Testis (tissue), 3 donors: ENCODE measurements around the gene CACNB2. TPM values are rescaled to one million over a fixed set of nuclear protein-coding genes. Genes with fewer than 3 reads are reported as not detected.
"Not testable (repeated sequence)": the region's sequence is repeated elsewhere in the genome, so short reads cannot be mapped to it uniquely, and the experiment has no call there.

Experiments used
- DNase-seq: peaks from one replicate; pipeline ENCODE4 v3.0.0-alpha.2; 2019
- H3K27ac ChIP-seq, 2 donors: fragments of 200-600 bp; sonication (generic); one replicate each; pipeline ENCODE4 v1.5.1; 2019
- H3K27me3 ChIP-seq: fragments of 200-600 bp; sonication (generic); one replicate; pipeline ENCODE4 v1.5.1; 2019
- H3K36me3 ChIP-seq: fragments of 200-600 bp; sonication (generic); one replicate; pipeline ENCODE4 v1.5.1; 2017; ENCODE audit warnings: low read depth; ENCODE audit errors: missing control alignments
- H3K4me1 ChIP-seq: fragments of 200-600 bp; sonication (generic); one replicate; pipeline ENCODE4 v1.5.1; 2019
- H3K4me3 ChIP-seq, 2 donors: fragments of 200-600 bp; sonication (generic); one replicate each; pipeline ENCODE4 v1.5.1; 2017 to 2019
- H3K9me3 ChIP-seq: fragments of 200-600 bp; sonication (generic); one replicate; pipeline ENCODE4 v1.5.1; 2017
- CTCF ChIP-seq, 3 experiments: fragments of 450-650 bp in 2 of 3; fragments of 200-600 bp in 1 of 3; sonication (generic) in 1 of 3; IDR thresholded peaks; one replicate each; pipeline ENCODE4 v1.5.1; 2016 to 2019; ENCODE audit warnings: antibody characterized with exemption in 3 of 3, mild to moderate bottlenecking in 2 of 3, moderate library complexity in 1 of 3
- POLR2A ChIP-seq: fragments of 450-650 bp; IDR thresholded peaks from one replicate; pipeline ENCODE4 v1.6.1; 2017; ENCODE audit warnings: antibody characterized with exemption, mild to moderate bottlenecking, moderate library complexity
- WGBS, 2 donors: methylation state at CpG; one replicate each; pipeline ENCODE4 v1.1.5; 2018; 5-methylcytosine and 5-hydroxymethylcytosine counted together
- intact Hi-C: fragments of 100-400 bp; cut with DNase I; formaldehyde crosslinking; loops from one replicate; pipeline ENCODE4 v1.15.1; 2023; ENCODE audit warnings: low total_unique reads
- polyA plus RNA-seq: library from polyadenylated mRNA; stranded (reverse); fragments of 350-450 nt; fragmentation: Illumina TruSeq; extraction: RNeasy Lipid Tissue Mini Kit (QIAGEN cat#74804); gene quantifications from one replicate; pipeline ENCODE4 v1.2.3, GENCODE V29; 2014; ENCODE audit warnings: low read depth, low replicate concordance; ENCODE audit not compliant: insufficient read depth
- total RNA-seq, 2 donors: library from RNA; depleted of rRNA; stranded (reverse); fragments of >200 nt; gene quantifications; one replicate each; pipeline ENCODE4 v1.2.3, GENCODE V29; 2016

CACNB2 gene
- total and polyA plus RNA-seq, 3 donors from 2014 or later = 1.3 to 4.8 (median 1.4) TPM

GRCh38 chr10:18202680-18203460 is 62.6 kb downstream of the CACNB2 start:
- TF ChIP-seq CTCF (IDR thresholded peaks at IDR 0.05) = no peak
- Histone ChIP-seq H3K9me3 (no peaks in the 10 kb centered on the region), H3K4me3 (no peak overlapping the region), H3K27me3 (no peaks in the 10 kb centered on the region), H3K27ac (no peak overlapping the region), H3K36me3 (no peaks in the 10 kb centered on the region), H3K4me1 (no peaks in the 10 kb centered on the region)
- 82% methylated on average over 6 of the region's 6 CpGs for WGBS, 2 donors
- intact Hi-C loops = no loop called here
- DNase-seq = no peak

GRCh38 chr10:18203471-18203870 is 63.2 kb downstream of the CACNB2 start:
- DNase-seq = no peak
- no peak overlapping the region for H3K4me3 ChIP-seq
- no peaks in the 10 kb centered on the region for H3K9me3 ChIP-seq
- H3K27ac ChIP-seq = no peak overlapping the region
- TF ChIP-seq CTCF (IDR thresholded peaks at IDR 0.05) (no peak), POLR2A (no peak)
- H3K27me3 ChIP-seq = no peaks in the 10 kb centered on the region
- 80 to 89% methylated on average over 6 of the region's 6 CpGs for WGBS, 2 donors
- H3K4me1 ChIP-seq = no peaks in the 10 kb centered on the region
- H3K36me3 ChIP-seq = no peaks in the 10 kb centered on the region
- intact Hi-C loops = no loop called here

GRCh38 chr10:18204039-18204835 is 64.0 kb downstream of the CACNB2 start:
- Histone ChIP-seq H3K36me3 (no peaks in the 10 kb centered on the region), H3K27me3 (no peaks in the 10 kb centered on the region), H3K27ac (no peak overlapping the region), H3K4me1 (no peaks in the 10 kb centered on the region), H3K4me3 (no peak overlapping the region), H3K9me3 (no peaks in the 10 kb centered on the region)
- no peak for DNase-seq
- intact Hi-C loops = no loop called here
- WGBS, 2 donors = 70 to 74% methylated on average over 6 of the region's 6 CpGs
- TF ChIP-seq CTCF (IDR thresholded peaks at IDR 0.05) (no peak), POLR2A (no peak)

GRCh38 chr10:18205098-18205834 is 65.0 kb downstream of the CACNB2 start:
- DNase-seq = no peak
- intact Hi-C loops = no loop called here
- no peaks in the 10 kb centered on the region for H3K4me1 ChIP-seq

GRCh38 chr10:18208186-18208585 is 68.0 kb downstream of the CACNB2 start:
- H3K9me3 ChIP-seq, H3K36me3 ChIP-seq, H3K27ac ChIP-seq, H3K4me1 ChIP-seq, H3K27me3 ChIP-seq, H3K4me3 ChIP-seq, DNase-seq, intact Hi-C loops: not testable (repeated sequence)
- WGBS, 2 donors = 93 to 95% methylated on average over 3 of the region's 3 CpGs

More at GRCh38 chr10:18205098-18205834, 65.0 kb downstream of the CACNB2 start:
- Histone ChIP-seq H3K36me3 (no peaks in the 10 kb centered on the region), H3K9me3 (no peaks in the 10 kb centered on the region), H3K4me3 (no peak overlapping the region), H3K27me3 (no peaks in the 10 kb centered on the region), H3K27ac (no peak overlapping the region)
- WGBS, 2 donors = 94 to 97% methylated on average over 5 of the region's 5 CpGs
- TF ChIP-seq CTCF (IDR thresholded peaks at IDR 0.05) = no peak
- TF ChIP-seq POLR2A = no peak
